Dermis microvascular lymphatic vessel endothelial cell (primary cell): Measurements from ENCODE around the gene KCNQ4. TPM values are rescaled to one million over a fixed set of nuclear protein-coding genes. Genes with fewer than 3 reads are reported as not detected.

ENCODE experiments used
- DNase-seq, 2 donors: peaks; one replicate each; pipeline versions ENCODE4 v3.0.0 to v3.0.0-alpha.2; 2010; ENCODE audit warnings: low read depth in 2 of 2
- total RNA-seq: library from RNA; depleted of rRNA; stranded (reverse); fragments of >200 nt; gene quantifications from 2 replicates; pipeline ENCODE4 v1.2.1, GENCODE V29; 2014

Gene KCNQ4
- total RNA-seq, 1 donor from 2014 or later: not detected

DNA sequence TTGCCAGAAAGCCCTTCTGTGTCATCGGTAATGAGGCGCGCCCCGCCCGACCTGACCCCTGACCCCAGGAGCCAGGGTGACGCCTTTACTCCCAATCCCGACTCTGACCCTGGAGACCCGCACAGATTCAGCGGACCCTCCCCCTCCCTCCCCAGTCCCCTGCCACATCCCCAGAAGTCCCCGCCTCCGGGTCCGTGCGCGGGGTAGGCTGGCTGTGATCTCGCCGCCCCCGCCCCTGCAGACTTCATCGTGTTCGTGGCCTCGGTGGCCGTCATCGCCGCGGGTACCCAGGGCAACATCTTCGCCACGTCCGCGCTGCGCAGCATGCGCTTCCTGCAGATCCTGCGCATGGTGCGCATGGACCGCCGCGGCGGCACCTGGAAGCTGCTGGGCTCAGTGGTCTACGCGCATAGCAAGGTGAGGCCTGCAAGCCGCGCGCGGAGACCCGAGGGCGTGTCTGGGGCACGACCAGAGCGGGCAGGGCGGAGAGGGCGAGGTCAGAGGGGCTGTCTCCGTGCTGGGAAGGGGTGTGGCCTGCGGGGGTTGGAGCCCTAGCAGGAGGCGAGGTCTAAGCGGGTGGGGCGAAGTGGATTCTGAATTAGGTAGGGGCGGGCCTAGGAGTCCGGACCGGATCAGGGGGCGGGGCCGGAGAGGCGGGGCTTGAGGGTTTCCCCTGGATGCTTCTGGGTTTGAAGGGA lies 34.8 kb downstream of the KCNQ4 start:
- DNase-seq: peak in 1 of 2 donors; percentile 15

DNA sequence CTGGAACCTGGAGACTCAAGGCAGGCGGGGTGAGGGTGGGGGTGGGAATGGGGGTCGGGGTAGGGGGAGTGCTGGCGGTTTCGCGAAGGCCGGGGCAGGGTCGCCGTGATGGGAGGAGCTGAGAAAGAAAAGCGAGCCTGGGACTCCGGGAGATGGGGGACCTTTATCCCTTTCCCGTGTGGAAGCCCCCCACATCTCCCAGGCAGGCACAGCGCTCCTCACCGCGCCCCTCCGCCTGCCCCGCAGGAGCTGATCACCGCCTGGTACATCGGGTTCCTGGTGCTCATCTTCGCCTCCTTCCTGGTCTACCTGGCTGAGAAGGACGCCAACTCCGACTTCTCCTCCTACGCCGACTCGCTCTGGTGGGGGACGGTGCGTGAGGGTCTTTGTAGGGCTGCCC lies 35.5 kb downstream of the KCNQ4 start:
- no peak for DNase-seq

DNA sequence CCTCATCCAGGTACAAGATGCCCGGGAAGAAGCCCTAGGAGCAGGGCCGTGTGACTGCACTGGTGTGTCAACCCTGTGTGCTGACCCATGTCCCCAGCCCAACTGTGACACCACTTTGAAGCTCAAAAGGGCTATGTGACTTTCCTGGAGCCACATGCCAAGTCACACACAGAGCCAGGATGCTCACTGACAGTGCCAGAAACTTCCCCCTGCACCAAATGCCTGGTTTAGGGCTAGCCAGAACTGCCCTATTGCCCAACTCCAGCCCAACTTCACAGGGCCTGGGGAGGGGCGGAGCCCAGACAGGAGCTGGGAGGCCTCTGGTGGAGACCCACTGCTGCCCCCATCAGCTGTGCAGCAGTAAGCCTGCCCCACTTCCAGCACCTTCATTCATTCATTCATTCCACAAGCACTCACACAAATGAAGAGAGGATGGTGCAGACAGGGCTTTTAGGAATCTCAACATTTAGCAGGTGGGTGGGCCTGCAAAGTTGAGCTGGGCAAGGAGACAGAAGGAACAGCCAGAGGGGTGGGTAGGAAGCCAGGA lies 36.7 kb downstream of the KCNQ4 start:
- DNase-seq: no peak

DNA sequence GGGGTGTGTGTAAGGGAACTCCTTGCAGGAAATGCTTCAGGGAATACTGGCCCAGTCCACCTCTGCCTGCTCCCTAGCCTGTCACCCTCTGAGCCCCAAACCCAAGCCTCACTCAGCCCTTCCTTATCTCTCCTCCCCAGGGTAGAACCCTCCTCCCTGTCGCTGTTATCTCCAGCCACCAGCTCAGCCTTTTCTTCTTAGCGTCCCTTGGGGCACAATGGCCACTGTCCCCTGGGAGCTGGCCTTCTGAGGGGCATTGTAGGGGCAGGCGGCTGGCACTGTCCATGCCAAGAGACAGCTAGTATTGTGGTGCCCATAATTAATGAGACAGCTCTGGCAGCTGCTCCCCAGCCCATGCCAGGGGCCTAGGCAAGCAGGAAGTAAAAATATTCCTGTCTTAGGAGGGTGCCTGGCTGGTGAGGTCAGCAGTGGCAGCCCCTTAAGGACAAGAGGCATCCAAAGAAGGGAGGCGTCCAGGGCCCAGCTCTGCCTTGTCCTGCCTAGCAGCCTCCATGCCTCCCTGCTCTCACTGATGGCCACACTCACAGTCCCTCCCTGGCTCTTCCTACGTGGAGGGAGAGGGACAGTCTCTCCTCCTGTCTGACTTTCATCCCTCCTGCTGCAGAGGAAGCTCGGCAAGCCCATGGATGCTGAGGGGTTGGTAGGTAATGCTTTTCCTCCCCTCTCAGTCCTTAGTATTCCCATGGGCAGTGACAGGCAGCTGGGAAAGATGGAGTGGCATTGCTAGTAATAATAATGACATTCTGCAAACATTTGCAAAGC lies 37.5 kb downstream of the KCNQ4 start:
- DNase-seq: no peak

DNA sequence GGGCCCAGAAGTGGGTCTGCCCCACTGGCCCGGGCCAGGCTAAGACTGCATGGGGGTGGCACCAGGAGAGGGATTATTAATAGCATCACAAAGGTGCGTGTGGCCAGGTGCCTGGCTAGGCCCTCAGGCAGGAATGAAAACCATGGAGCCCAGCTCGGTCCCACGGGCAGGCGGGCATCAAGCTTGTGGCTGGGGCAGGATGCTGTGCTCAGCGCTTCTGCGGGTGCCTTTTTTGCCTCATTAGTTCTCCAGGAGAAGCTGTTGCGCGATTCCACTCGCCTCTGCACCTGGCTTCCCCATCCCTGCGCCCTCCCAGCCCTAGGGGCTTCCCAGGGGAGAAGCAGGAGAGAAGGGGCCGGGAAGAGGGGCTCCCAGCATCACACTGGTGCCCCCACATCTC lies 39.3 kb downstream of the KCNQ4 start:
- DNase-seq: no peak

DNA sequence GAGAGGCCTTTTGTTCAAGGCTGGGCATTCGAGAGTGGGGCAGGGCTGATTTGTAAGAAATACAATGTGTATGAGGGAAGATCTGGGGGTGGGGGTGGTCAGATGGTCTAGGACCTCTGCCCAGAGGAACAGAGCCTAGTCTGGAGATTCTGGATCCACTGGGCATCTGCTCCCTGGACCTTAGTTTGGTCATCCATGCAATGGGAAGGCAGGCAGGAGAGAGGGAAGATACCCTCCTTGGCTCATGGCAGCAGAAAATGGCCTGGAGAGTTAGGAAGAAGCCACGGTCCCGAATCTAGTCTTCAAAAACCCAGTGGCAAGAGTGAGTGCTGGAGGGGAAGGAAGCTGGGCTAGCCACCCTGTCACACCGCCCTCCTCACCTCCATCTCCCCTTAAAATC lies 39.8 kb downstream of the KCNQ4 start:
- no peak for DNase-seq

DNA sequence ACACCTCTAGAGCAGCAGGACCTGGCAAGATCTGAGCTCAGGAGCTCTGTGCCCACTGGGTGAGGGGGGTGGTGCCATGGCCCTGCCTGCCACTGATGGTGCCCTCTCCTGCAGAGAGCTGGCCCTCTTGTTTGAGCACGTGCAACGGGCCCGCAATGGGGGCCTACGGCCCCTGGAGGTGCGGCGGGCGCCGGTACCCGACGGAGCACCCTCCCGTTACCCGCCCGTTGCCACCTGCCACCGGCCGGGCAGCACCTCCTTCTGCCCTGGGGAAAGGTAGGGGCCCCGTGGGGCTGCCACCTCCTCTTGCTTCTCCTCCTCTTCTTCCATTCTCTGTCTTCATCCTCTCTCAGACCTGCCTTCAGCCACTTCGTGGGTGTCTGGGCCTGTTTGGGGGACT lies 40.4 kb downstream of the KCNQ4 start:
- no peak for DNase-seq

DNA sequence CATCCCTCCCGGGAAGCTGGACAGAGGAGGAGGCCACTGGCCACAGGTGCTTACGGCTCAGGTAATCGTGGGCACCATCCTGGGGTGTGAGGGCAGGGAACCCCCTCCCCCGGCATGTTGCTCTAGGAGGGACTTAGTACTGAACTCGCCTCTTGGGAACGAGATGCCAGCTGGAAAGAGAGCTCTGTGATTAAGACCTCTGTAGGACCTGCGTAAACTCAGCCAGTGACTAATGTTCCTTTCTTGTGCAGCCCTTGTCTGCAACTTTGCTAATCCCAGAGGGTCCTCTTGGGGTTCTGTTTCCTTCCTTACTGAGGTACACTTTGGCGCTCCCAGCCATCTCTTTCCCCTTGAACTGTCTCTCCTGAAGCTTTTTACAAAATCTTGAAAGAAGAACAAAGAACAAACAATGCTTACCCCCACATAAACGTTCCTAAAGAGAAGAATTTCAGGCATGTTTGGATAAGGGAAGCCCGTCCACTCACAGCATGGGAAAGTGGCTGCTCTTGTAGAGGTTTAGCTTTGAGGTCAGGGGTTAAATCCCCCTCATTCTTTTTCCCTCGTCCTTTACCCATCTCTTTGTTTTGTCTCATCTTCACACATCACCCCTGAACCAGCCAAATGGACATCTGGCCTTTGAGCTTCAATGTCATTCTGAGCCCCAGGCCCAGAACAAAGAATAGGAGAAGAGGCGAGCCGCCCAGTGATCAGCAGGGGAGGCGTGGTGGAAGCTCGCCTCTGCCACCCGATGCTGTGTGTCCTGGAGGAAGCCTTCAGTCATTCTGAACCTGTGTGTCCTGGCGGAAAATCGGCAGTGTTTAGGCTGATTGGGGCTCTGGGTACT lies 41.2 kb downstream of the KCNQ4 start:
- DNase-seq: no peak

DNA sequence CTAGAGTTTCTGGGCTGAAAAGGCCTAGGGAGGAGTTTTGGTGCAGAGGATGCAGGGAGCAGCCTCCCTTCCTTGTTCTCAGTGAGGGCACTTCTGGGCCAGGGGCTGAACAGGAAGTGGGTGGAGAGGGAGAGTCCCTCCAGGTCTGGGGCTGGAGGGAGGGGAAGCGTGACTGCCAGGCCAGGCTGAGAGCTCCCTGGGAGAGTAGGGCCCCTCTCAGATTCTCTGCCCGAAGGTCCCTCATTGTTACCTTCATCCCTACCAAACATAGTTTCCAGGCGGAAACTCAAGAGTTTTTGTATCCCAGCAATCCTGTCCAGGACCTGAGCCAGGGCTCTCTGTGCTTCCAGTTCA lies 41.8 kb downstream of the KCNQ4 start:
- no peak for DNase-seq

DNA sequence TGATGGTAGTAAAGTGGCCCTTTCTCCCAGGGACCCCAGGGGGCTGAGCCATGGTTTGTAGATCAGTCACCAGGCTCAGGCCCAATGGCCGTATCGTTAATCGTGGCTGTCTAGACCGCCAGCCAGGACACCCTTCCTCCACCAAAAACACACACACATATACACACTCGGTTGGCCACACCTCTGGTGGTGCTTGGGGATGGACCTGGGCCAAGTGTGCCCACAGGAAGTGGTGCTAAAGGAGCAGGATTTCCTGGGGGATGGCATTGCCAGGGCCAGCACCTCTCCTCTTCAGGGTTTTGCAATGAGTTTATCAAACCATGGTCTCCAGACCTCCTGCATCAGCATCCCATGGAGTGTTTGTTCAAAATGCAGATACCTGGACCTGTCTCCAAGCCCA lies 42.4 kb downstream of the KCNQ4 start:
- DNase-seq: no peak

DNA sequence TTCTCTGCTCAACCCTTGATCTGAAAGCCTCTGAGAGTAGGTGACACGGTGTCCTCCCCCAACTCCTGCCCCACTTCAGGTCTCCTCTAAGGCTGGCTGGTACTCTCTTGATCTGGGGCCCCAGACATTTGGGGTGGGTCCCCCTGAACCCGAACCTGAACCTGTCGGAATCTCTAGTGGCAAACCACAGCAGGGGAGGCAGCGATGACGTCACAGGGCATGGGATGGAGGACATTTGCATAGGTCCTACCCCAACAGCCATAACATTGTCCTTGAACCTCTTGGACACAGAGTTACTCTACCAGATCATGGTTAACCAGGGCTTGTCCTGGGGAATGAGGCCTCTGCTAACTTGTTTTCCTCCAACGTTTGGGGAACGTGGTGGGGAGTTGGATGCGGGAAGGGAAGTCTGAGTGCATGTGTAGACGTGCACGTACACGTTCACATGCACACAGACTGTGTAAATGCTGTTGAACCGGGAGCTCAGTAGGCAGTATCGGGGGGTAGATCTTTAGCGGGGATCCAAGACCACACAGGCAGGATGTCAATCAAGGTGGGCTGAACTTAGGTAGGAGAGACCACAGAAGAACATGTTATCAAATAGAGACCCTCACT lies 46.2 kb downstream of the KCNQ4 start:
- no peak for DNase-seq

DNA sequence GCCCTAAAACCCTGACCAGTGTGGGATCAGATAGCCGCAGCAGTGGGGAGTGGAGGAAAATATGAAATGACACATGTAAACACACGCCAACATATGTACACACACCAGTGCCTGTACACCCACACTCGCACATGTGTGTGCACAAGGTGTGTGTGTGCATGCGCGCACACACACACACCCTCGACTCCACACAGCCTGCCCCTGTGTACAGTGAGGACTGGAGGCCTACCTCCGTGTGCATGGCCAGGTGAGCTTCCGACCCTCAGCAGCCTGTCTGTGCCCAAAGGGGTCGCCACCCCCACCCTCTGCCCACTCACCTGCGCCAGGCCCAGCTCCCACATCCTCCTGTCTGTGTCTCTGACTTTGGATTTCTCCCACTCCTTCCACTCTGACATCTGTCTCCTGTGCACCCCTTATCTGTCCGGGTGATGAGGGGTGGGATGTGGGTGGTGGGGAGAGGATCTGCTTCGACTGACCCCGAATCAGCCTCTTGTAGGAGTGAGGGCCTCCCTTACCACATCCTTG lies 46.9 kb downstream of the KCNQ4 start:
- no peak for DNase-seq

DNA sequence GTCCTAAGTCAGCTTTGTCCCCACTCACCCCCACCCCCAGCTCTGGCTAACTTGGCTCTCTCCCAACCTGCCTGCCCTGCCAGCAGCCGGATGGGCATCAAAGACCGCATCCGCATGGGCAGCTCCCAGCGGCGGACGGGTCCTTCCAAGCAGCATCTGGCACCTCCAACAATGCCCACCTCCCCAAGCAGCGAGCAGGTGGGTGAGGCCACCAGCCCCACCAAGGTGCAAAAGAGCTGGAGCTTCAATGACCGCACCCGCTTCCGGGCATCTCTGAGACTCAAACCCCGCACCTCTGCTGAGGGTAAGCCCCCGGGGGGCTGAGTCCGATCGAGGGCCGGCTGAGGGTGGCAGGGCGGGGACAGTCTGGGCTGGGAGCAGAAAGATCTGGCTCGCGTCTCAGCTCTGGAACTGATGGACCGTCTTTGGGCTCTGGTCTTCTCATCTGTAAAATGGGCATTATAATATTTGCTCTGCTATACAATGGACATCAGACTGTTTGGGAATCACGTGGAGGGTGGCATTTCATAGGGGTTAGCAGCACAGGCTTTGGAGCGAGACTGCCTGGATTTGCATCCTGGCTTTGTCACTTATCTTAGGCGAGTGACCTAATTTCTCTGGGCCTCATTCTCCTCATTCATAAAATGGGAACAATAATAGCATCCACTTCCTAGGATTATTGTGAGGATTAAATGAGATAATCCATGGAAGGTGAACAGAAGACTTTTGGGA lies 47.6 kb downstream of the KCNQ4 start:
- no peak for DNase-seq

DNA sequence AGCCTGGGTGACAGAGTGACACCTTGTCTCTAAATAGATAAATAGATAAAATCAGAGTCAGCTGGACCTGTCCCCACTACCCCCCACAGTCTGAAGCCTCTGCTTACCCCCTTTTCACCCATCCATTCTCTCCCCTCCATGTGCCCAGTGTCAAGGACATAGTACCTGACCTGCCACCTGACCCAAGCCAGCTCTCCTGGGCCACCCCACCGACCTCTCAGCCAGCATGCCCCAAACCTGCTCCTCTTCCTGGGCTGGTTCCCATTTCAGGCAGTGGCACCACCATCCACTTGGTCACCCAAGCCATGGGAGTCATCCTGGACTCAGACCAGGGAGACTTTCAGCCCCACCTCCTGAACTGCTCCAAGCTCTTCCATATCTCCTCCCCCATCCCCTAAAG lies 50.4 kb downstream of the KCNQ4 start:
- DNase-seq: no peak

DNA sequence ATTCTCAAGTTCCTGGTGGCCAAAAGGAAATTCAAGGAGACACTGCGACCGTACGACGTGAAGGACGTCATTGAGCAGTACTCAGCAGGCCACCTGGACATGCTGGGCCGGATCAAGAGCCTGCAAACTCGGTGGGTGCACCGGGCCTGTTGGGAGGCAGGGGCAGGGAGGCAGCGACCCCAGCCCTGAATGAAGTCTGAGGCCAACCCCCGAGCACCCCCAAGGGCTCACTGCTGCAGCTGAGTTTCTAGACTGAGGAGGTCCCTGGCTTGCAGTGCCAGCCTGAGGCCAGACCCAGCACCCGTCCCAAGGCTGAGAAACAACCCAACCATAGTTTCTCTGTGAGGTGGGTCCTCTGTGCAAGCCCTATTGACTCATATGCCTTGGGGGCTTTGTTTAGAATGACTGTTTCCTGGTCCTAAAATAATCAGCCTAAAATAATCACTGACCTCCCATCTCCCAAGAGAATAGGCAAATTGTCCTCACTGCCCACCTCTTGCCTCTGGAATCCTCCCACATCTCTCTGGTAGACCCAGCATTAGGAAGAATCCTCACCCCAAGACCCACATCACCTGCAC lies 51.5 kb downstream of the KCNQ4 start:
- no peak for DNase-seq

DNA sequence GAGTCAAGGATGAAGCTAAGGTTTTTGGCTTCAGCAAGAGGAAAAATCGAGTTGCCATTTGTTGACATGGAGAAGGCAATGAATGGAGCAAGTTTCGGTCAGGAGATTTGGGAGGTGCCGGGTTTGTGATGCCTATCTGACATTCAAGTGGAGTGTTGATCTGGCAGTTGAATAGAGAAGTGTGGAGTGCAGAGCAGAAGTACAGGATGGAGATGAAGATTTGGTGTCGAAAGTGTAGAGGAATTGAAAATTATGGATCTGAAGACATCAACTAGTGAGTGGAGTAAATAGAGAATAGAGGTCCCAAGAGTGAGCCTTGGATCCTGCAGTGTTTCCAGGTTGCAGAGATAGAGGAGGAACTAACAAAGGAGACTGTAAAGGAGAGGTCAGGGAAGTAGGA lies 52.7 kb downstream of the KCNQ4 start:
- no peak for DNase-seq

DNA sequence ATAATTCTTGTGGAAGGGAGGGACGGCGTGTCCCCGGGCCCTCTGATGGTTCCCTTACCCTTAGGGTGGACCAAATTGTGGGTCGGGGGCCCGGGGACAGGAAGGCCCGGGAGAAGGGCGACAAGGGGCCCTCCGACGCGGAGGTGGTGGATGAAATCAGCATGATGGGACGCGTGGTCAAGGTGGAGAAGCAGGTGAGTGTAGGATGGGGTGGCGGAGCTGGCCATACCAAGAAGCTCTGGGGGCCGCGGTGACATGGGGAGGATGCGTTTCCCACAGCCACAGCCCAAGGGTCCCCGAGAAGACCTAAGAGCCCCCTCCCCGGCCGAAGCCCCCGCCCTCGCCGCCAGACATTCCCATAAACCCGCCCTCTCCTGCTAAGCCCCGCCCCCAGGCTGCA lies 54.0 kb downstream of the KCNQ4 start:
- DNase-seq: no peak

DNA sequence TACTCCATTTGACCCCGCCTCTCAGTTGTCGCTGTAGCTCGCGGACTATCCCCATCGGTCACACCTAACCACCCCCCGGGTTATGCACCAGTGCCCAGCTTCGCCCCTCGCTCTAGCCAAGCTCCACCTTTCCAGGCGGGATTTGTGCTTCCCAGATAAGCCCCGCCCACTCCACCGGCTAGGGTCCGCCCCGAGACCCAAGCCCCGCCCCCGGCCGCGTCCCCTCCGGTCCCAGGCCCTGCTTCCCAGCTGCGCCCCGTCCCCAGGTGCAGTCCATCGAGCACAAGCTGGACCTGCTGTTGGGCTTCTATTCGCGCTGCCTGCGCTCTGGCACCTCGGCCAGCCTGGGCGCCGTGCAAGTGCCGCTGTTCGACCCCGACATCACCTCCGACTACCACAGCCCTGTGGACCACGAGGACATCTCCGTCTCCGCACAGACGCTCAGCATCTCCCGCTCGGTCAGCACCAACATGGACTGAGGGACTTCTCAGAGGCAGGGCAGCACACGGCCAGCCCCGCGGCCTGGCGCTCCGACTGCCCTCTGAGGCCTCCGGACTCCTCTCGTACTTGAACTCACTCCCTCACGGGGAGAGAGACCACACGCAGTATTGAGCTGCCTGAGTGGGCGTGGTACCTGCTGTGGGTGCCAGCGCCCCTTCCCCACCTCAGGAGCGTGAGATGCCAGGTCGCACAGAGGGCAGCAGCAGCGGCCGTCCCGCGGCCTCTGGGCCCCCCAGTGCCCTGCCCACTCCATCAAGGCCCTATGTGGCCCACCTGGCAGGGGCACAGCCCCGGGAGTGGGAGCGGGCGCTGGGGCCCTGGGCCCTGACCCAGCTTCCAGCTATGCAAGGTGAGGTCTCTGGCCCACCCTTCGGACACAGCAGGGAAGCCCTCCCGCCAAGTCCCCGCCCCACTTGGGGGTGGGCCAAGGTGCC lies 54.7 kb downstream of the KCNQ4 start:
- no peak for DNase-seq
